HepG2 (cell line): Measurements from ENCODE around the gene PKD2L1. TPM values are rescaled to one million over a fixed set of nuclear protein-coding genes. Genes with fewer than 3 reads are reported as not detected.

Experiments used
- ATAC-seq: fragments of 200-7000 bp; cut with Tn5 transposase; 3 replicates; pipeline ENCODE4 v1.9.1; 2020; ENCODE audit warnings: mild to moderate bottlenecking, moderate library complexity
- BruUV-seq: library from RNA; stranded (reverse); fragments of 400-500 nt; replicated peaks from 2 replicates; lab custom pipeline; 2021; lab: Mats Ljungman, UMichigan
- CTCF ChIA-PET: fragments of 300-600 bp; formaldehyde crosslinking; extraction: SDS; loops from one replicate; lab custom pipeline; 2021; ENCODE audit warnings: low total read pairs, inconsistent platforms, low intra/inter-chr PET ratio; lab: Yijun Ruan, JAX
- POLR2A ChIA-PET: fragments of 350-600 bp; sonication (Branson Sonifier 250); formaldehyde crosslinking; loops from one replicate; lab custom pipeline; 2020; ENCODE audit warnings: antibody characterized with exemption, inconsistent platforms; lab: Yijun Ruan, JAX
- DNase-seq: peaks from one replicate; pipeline ENCODE4 v3.0.0-alpha.2; 2015; ENCODE audit warnings: low spot score
- FAIRE-seq: peaks from 3 replicates; lab custom pipeline; 2011; peaks lifted over from hg19 to GRCh38; lab: Jason Lieb, UNC
- H2AFZ ChIP-seq: one replicate; pipeline ENCODE4 v1.6.1; 2011; ENCODE audit warnings: low read length, inconsistent platforms
- H3K27ac ChIP-seq: fragments of 300-600 bp; 3 replicates; pipeline ENCODE4 v1.8.0; 2011; ENCODE audit warnings: mixed run types, mild to moderate bottlenecking, mixed read lengths, low read length, inconsistent platforms; ENCODE audit not compliant: insufficient read depth; ENCODE audit errors: extremely low read length
- H3K27me3 ChIP-seq, 2 experiments: fragments of 200-600 bp in 1 of 2; 2 replicates in 1 of 2; 3 replicates in 1 of 2; pipeline versions ENCODE4 v1.6.0 to v1.8.0; 2011; ENCODE audit warnings: low read length in 2 of 2, mild to moderate bottlenecking in 2 of 2, moderate library complexity in 2 of 2, inconsistent platforms in 1 of 2; ENCODE audit not compliant: insufficient read depth in 2 of 2, control insufficient read depth in 1 of 2
- H3K36me3 ChIP-seq, 2 experiments: fragments of 200-600 bp in 1 of 2; replicated peaks in 1 of 2; 2 replicates in 1 of 2; 3 replicates in 1 of 2; pipeline versions ENCODE4 v1.5.1 to v1.8.0; 2011; ENCODE audit warnings: low read length in 2 of 2, inconsistent platforms in 1 of 2; ENCODE audit not compliant: insufficient read depth in 2 of 2, control insufficient read depth in 1 of 2
- H3K4me1 ChIP-seq: 2 replicates; pipeline ENCODE4 v1.5.1; 2012; ENCODE audit warnings: low read length, inconsistent platforms; ENCODE audit not compliant: insufficient read depth
- H3K4me2 ChIP-seq: 2 replicates; pipeline ENCODE4 v1.6.0; 2011; ENCODE audit warnings: low read depth, low read length, inconsistent platforms
- H3K4me3 ChIP-seq, 3 experiments: fragments of 200-600 bp in 1 of 3; sonication (generic), shearing (Covaris generic) in 1 of 3; replicated peaks in 1 of 3; 2 replicates each; pipeline ENCODE4 v1.5.1; 2011 to 2016; ENCODE audit warnings: low read length in 3 of 3, inconsistent platforms in 2 of 3, low read depth in 2 of 3, mild to moderate bottlenecking in 2 of 3, control low read depth in 1 of 3, mixed read lengths in 1 of 3; ENCODE audit not compliant: insufficient read depth in 1 of 3
- H3K79me2 ChIP-seq: one replicate; pipeline ENCODE4 v1.6.1; 2011; ENCODE audit warnings: low read length, inconsistent platforms; ENCODE audit not compliant: insufficient read depth
- H3K9ac ChIP-seq: 2 replicates; pipeline ENCODE4 v1.6.0; 2011; ENCODE audit warnings: mild to moderate bottlenecking, low read depth, low read length, inconsistent platforms; ENCODE audit not compliant: insufficient read depth
- H3K9me3 ChIP-seq: 2 replicates; pipeline ENCODE4 v1.5.1; 2012; ENCODE audit warnings: mild to moderate bottlenecking, low read length
- H4K20me1 ChIP-seq: 2 replicates; pipeline ENCODE4 v1.6.0; 2011; ENCODE audit warnings: inconsistent platforms, mild to moderate bottlenecking, low read length, moderate library complexity; ENCODE audit not compliant: insufficient read depth
- KDM5B ChIP-seq: sonication (generic); formaldehyde crosslinking; IDR thresholded peaks from 2 replicates; pipeline ENCODE4 v1.4.0; 2020; ENCODE audit warnings: missing genetic modification reagents, mild to moderate bottlenecking, borderline replicate concordance
- MAFG ChIP-seq: sonication (generic); formaldehyde crosslinking; IDR thresholded peaks from 2 replicates; pipeline ENCODE4 v1.5.1; 2020; ENCODE audit warnings: mild to moderate bottlenecking, missing genetic modification reagents
- MEIS2 ChIP-seq: sonication (generic); formaldehyde crosslinking; IDR thresholded peaks from 2 replicates; pipeline ENCODE4 v1.9.0; 2021; ENCODE audit warnings: mild to moderate bottlenecking, missing genetic modification reagents
- NFAT5 ChIP-seq: sonication (generic); formaldehyde crosslinking; IDR thresholded peaks from 2 replicates; pipeline ENCODE4 v1.4.0; 2020; ENCODE audit warnings: missing genetic modification reagents
- NFYB ChIP-seq: sonication (generic); formaldehyde crosslinking; IDR thresholded peaks from 2 replicates; pipeline ENCODE4 v1.4.0; 2020; ENCODE audit warnings: missing genetic modification reagents
- PHF21A ChIP-seq: sonication (generic); formaldehyde crosslinking; IDR thresholded peaks from 2 replicates; pipeline ENCODE4 v1.5.0; 2020; ENCODE audit warnings: mild to moderate bottlenecking, missing genetic modification reagents
- POLR2AphosphoS2 ChIP-seq: IDR thresholded peaks from 2 replicates; pipeline ENCODE4 v1.6.1; 2011; ENCODE audit warnings: low read depth, low read length, improper control_type of control experiment
- TCF7 ChIP-seq: sonication (generic); IDR thresholded peaks from 2 replicates; pipeline ENCODE4 v1.6.1; 2016; ENCODE audit warnings: antibody characterized with exemption, low read depth
- ZBTB3 ChIP-seq: sonication (generic); formaldehyde crosslinking; IDR thresholded peaks from 2 replicates; pipeline ENCODE4 v1.4.0; 2020; ENCODE audit warnings: low read depth, mild to moderate bottlenecking, moderate library complexity, missing genetic modification reagents, borderline replicate concordance
- ZNF512 ChIP-seq: sonication (generic); formaldehyde crosslinking; IDR thresholded peaks from 2 replicates; pipeline ENCODE4 v1.4.0; 2020; ENCODE audit warnings: mild to moderate bottlenecking, missing genetic modification reagents
- ZSCAN25 ChIP-seq: sonication (generic); formaldehyde crosslinking; IDR thresholded peaks from 2 replicates; pipeline ENCODE4 v1.8.0; 2022; ENCODE audit warnings: mild to moderate bottlenecking, missing genetic modification reagents
- in situ Hi-C: cut with HindIII; loops from 2 replicates; pipeline ENCODE4 v1.10.0; 2017; ENCODE audit warnings: low pct_unique_long_range_greater_than_20kb; ENCODE audit not compliant: extremely low pct_ligation_motif_present
- intact Hi-C: fragments of 100-400 bp; cut with micrococcal nuclease; formaldehyde crosslinking; loops from one replicate; pipeline ENCODE4 v1.10.0; 2022; ENCODE audit not compliant: unreplicated experiment
- polyA plus RNA-seq, 8 experiments: library from polyadenylated mRNA; depleted of rRNA in 3 of 8; stranded (reverse) in 7 of 8; unstranded in 1 of 8; fragments of >200 nt; fragmentation: Illumina TruSeq in 4 of 8; extraction: Trizol in 4 of 8; gene quantifications; 2 replicates each; pipeline versions ENCODE4 v1.2.1 to v1.2.3, GENCODE V29; 2011 to 2016; ENCODE audit warnings: low read depth in 4 of 8, missing spikeins in 1 of 8, mixed read lengths in 1 of 8; ENCODE audit not compliant: insufficient read depth in 1 of 8
- total RNA-seq, 5 experiments: library from RNA; depleted of rRNA; stranded (reverse); fragments of >200 nt; fragmentation: Illumina TruSeq; extraction: Trizol; gene quantifications; 2 replicates each; pipeline ENCODE4 v1.2.3, GENCODE V29; 2016; ENCODE audit warnings: low read depth in 1 of 5

Gene PKD2L1
- total and polyA plus RNA-seq, 2 of the 13 experiments (the other 11 are each of a cell fraction or from before 2014, with no cell fraction given) = 0.07 to 0.15 TPM

- CTCF ChIA-PET = no interaction called here
- in situ Hi-C loops = no loop called here
- intact Hi-C loops = no loop called here
- H3K79me2 ChIP-seq = peaks cover 10% of the 10 kb centered on the region
- ATAC-seq (no peak), FAIRE-seq (no peak), DNase-seq (no peak)
- POLR2A ChIA-PET = interaction anchor here (3.2 kb wide), 1 partner anchor 8 kb away, joined by 65 read pairs; no protein-coding TSS in a partner anchor
- peaks cover 0 to 3% of the 10 kb centered on the region in 2 experiments; a peak in 1 of 5 replicates for H3K27me3 ChIP-seq
- peaks cover 7% of the 10 kb centered on the region; the same call in 1 of the 2 replicates for H4K20me1 ChIP-seq
- no peak overlapping the region for H3K27ac ChIP-seq
- no peaks in the 10 kb centered on the region for H3K9me3 ChIP-seq
- no TSS peak for BruUV-seq
- no peak overlapping the region for H3K9ac ChIP-seq
- H3K4me2 ChIP-seq = no peak overlapping the region
- H3K36me3 ChIP-seq = no peaks in the 10 kb centered on the region
- no peak overlapping the region for H2AFZ ChIP-seq
- no peak overlapping the region for H3K4me3 ChIP-seq
- peaks cover 49% of the 10 kb centered on the region for H3K4me1 ChIP-seq
- no peak for TF ChIP-seq NFYB (CRISPR knock-in tag)
- TF ChIP-seq NFAT5 (CRISPR knock-in tag) = no peak
- TF ChIP-seq MAFG (CRISPR knock-in tag) = no peak
- no peak for TF ChIP-seq PHF21A
- TF ChIP-seq POLR2AphosphoS2 = no peak
- no peak for TF ChIP-seq ZBTB3 (CRISPR knock-in tag)
- no peak for TF ChIP-seq KDM5B (CRISPR knock-in tag)
- no peak for TF ChIP-seq MEIS2 (CRISPR knock-in tag)
- no peak for TF ChIP-seq ZNF512
- TF ChIP-seq ZSCAN25 (CRISPR knock-in tag) = no peak
- TF ChIP-seq TCF7 = no peak
Measured at GRCh38 chr10:100368721-100369120, 38.7 kb upstream of the PKD2L1 start.
